ENCODE data around the gene RSBN1L.
"Not testable (repeated sequence)": the region's sequence is repeated elsewhere in the genome, so short reads cannot be mapped to it uniquely, and the experiment has no call there.

Gene RSBN1L

DNA sequence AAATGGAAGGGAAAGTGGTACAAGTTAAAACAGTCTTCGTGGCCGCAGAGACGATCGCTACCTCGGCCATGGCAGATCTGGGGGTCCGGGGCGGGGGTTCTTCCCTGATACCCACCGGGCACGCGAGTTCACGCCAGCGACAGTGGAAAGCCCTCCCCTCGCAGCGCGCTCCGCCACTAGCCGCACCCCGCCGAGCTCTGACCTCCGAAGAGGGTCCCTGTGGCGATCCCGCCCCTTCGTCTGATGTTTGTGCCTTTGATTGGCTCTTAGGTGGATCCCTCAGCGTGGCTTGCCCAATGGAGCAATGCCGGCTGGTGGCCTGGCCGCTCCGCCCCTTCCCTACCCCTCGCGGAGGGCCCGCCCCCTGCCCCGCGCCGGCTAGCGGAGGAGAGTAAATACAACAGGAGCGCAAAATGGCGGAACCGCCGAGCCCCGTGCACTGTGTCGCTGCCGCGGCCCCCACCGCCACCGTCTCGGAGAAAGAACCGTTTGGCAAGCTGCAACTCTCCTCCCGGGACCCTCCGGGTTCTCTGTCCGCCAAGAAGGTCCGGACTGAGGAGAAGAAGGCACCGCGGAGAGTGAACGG lies at the start of gene RSBN1L:
TSS of gene RSBN1L (plus strand) at position 403 of the 586 bp plus-strand sequence. CDS start at position 414, 11 bp downstream.
- peak; percentile 93 for DNase-seq (ENCODE audit: low read depth in 2 of 2)

DNA sequence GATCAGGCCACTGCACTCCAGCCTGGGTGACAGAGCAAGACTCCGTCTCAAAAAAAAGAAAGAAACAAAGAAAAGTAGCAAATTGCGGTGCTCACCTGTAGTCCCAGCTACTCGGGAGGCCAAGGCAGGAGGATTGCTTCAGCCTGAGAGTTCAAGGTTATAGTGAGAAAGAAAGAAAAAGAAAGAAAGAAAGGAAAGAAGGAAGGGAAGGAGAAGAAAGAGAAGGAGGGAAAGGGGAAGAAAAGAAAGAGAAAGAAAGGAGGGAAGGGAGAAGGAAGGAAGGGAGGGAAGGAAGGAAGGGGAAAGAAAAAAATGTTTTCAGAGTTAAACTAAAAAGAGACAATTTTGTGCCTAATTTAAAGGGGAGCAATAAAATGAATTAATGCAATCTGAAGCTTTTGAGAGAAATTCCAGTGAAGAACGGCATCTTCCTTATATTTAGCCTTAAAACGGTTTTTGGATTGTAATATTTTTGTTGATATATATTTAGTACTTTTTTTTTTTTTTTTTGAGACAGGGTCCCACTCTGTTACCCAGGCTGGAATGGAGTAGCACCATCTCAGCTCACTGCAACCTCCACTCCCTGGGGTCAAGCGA lies 47.4 kb upstream of the RSBN1L start:
- DNase-seq (ENCODE audit: low read depth in 2 of 2), result no peak

DNA sequence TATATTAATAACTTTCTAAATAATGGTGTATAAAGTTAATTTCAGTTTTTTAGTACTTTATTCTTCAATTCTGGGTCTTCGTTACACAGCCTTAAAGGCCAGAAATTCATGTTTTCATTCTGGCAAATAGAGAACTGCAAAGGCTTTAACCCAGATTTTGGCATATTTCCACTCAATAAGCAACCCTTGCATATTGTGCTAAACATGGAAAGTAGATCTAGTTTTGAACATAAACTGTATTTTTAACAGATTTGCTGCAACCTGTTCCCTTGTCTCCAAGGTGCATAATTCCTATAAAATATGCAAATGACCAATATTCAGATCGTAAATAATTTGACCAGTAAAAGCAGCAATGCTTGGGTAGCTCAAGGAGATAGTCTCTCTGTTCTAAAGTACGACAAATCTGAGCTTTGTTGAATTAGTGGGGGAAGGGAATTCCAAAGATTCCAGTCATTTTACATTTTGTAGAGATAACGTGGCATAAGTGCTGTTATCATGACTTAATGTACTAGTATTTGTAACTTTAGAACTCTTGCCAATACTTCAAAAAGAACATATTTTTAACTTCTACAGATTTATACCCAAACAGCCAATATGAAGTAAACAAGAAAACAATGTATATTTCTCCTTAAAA lies 46.4 kb upstream of the RSBN1L start:
- DNase-seq (ENCODE audit: low read depth in 2 of 2), result peak; percentile 11 to 17

DNA sequence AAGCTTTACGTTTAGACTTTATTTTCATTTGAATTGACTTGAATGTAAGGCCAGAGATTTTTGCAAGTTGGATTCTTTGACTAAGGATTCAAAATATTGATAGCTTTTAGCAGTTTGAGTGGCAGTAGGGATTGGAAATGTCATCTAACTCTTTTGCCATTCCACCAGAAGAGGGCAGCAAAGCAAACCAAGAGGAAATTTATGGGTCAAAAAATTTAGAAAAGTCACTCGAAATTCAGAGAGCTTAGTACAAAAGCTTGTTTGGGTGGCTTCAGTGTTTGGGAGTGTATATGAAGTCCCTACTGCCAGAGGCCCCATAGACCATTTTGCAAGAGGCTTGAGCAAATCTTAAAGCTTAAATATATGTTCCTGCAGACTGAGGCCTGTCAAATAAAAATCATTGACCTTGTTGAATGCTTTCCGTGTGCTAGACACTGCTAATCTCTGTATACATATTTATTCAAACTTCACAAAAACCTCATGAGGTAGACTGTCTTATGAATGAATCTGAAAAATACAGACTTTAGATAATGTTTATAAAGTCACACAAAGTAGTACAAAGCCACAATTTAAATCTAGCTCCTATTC lies 44.6 kb upstream of the RSBN1L start:
- DNase-seq (ENCODE audit: low read depth in 2 of 2), result peak in 1 of 2 experiments; percentile 4

DNA sequence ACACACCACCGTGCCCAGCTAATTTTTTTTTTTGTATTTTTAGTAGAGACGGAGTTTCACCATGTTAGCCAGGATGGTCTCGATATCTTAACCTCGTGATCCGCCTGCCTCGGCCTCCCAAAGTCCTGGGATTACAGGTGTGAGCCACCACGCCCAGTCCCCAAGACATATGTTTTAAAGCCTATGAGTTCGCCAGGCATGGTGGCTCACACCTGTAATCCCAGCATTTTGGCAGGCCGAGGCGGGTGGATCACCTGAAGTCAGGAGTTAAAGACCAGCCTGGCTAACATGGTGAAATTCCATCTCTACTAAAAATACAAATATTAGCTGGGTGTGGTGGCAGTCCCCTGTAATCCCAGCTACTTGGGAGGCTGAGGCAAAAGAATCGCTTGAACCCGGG lies 43.4 kb upstream of the RSBN1L start:
- not testable (repeated sequence) for DNase-seq (ENCODE audit: low read depth in 2 of 2)

DNA sequence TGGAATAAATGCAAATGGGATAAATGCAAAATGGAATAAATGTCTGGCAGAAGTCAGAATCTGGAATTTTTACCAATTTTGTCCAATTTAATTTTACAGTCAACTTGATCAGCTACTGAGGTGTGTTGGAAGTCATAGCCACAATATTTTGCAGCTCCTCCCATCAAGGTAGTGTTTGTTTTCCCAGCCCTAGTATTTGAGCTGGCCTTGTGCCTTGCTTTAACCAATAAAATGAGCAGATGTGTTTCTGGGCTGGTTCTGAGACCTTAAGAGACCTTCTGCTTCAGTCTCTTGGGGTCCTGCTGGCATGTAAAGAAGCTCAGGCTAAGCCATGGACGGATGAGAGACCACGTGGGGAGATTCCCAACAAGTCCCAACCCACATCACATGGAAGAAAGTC lies 42.7 kb upstream of the RSBN1L start:
- no peak for DNase-seq (ENCODE audit: low read depth in 2 of 2)

DNA sequence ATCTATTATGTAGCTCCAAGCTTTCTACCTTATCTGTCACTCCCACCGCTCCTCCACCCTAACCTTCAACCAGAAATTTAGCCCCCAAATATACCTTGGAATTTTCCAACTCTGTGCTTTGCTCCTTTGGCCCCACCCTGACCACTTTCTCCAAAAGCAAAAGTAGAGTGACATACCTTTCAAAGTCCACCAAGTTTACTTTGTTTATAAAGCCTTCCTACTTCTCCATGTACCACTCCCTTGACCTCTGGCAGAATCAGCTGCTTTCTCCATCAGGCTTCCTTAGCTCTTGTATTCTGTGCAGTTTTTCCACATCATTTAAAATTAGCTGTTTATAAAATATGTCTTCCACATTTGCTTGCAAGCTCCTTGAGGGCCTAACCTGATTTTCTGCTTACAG lies 40.9 kb upstream of the RSBN1L start:
- DNase-seq (ENCODE audit: low read depth in 2 of 2), result no peak

DNA sequence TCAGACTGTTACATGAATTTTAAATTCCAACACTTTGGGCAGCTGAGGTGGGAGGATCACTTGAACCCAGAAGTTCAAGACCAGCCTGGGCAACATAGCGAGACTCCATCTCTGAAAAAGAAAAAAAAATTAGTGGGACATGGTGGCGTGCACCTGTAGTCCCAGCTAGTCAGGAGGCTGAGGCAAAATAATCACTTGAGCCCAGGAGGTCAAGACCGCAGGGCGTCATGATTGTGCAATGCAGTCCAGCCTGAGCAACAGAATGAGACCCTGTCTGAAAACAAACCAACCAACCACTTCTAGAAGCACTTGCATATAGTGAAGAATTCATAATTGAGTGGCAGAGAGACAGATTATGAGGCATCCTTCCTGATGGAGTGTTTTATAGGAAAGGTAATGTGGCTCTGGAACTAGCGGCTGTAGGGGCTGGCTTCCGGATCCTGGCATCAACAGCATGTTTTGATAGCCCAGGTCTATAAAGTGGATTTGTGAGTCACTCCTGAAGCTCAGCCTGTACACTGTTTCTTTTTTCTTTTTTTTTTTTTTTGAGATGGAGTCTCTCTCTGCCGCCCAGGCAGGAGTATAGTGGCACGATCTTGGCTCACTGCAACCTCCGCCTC lies 40.3 kb upstream of the RSBN1L start:
- DNase-seq (ENCODE audit: low read depth in 2 of 2), result no peak

DNA sequence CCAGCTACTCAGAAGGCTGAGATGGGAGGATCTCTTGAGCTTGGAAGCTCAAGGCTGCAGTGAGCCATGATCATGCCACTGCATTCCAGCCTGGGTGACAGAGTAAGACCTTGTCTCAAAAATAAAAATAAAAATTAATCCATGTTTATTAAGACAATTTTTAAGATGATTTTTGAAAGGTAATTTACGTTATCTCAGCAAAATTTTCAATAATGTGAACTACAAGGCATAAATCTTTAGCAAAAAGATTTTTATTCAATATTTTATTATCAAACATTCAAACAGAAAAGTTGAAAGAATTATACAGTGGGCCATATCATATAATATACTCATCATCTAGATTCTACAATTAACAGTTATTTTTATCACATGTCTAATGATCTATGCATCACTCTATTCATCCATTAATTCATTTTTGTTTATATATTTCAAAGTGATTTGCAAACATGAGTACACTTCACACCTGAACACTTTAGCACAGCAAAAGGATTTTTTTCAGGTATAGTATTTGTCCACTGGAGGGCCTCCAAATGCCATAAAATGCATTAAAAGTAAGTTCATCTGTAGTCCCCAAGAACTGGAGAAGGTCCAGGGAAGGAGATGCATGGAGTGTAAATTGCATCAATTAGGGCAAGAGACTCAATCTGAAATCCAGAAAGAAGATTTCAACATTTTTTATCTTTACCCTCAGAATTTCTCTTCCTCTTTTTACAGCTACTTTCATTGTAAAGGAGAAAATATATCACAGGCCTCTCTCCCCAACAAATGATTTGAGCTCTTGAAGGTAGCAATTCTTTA lies 38.6 kb upstream of the RSBN1L start:
- peak; percentile 30 to 31 for DNase-seq (ENCODE audit: low read depth in 2 of 2)

DNA sequence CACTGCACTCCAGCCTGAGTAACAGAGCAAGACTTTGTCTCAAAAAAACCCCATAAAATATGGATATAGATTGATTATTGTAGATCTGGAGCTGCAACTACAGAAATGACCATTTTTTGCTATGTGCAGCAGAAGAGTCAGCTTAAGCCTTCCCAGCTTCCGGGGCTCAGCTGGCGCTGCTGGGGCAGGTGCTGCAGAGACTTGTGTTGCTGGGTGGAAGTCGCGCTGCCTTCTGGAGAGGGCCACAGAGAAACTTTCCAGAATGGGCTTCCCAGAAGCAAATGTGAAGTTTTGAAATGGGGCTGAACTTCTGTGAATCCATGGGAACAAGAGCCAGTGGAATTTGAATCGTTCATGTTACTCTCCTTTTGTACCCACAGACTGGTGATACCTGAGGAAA lies 37.3 kb upstream of the RSBN1L start:
- no peak for DNase-seq (ENCODE audit: low read depth in 2 of 2)

DNA sequence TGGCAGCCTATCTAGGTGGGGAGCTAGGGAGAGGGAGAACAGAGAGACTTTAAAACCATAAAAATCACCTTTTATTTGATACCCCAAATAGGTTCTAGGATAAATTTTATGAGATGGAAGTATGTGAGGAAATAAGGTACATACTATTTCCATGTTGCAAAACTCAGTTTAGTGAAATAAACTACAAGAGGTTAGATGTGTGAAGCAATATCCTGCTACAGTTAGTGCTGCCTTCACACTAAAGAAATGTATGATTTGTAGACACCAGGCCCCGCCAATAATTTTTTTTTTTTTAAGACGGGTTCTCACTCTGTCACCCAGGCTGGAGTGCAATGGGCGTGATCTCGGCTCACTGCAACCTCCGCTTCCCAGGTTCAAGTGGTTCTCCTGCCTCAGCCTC lies 34.4 kb upstream of the RSBN1L start:
- DNase-seq (ENCODE audit: low read depth in 2 of 2), result no peak

DNA sequence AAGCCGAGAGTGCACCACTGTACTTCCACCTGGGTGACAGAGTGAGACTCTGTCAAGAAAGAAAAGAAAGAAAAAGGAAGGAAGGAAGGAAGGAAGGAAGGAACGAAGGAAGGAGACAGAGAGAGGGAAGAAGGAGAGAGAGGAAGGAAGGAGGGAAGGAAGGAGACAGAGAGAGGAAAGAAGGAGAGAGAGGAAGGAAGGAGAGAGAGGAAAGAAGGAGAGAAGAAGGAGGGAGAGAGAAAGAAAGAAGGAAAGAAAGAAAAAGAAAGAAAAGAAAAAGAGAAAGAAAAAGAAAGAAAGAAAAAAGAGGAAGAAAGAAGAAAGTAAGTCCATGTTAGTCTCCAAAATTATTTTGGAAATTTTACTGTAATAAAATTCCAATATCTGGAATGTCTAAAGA lies 33.4 kb upstream of the RSBN1L start:
- no peak for DNase-seq (ENCODE audit: low read depth in 2 of 2)

DNA sequence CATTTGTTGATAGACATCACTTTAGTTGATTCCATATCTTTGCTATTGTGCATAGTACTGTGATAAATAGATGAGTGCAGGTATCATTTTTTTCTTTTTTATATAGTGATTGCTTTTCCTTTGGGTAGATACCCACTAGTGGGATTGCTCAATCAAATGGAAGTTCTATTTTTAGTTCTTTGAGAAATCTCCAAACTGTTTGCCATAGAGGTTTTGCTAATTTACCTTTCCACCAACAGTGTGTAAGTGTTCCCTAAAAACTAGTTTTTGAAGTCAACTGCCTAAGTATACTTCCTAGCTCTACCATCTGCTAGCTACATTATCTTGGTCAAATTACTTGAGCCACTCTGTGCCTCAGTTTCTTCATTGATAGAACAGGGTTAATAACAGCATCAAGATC lies 31.5 kb upstream of the RSBN1L start:
- DNase-seq (ENCODE audit: low read depth in 2 of 2), result no peak

DNA sequence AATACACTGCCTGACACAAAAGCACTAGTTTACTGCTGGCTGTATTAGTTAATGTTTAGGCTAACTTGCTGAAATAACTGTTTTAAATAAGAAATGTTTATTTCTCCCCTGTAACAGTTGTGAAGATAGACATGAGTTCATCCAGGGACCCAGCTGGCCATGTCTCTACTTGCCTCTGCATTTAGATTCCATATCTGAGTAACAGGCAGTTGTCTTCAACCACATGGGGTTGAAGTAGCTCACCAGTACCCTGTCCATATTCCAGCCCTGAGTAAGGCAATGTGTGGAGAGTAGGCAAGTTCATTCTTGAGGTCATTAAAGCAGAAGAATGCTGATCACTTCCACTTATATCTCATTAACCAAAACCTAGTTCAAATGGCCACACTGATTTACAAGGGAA lies 31.1 kb upstream of the RSBN1L start:
- DNase-seq (ENCODE audit: low read depth in 2 of 2), result no peak

DNA sequence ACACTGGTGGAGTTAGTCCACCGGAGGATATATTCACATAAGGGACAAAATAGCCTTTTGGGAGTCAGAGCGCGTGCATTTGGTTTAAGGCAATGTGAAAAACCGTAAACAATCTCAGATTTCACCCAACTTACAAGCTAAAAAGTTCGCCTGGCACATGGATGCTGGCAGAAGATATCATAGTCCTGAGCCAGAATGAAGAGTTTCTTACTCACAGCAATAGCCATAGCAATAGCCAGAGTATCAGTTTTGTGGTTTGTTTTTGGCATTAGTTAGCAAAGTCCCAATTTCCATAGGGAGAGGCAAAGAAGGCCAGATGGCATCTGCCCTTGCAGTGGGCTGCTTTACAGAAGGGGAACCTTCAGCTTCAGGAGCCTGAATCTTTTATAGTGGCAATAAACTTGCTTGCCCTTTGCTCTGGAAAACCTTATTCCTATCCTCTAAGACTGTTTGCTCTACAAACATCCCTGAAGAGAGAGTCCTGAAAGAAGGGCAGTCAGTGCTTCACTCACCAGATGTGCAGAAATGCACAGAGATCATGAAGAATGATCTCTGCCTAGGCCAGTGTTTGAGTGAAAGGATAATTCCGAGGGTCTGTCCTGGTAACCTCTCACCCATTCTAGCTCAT lies 28.7 kb upstream of the RSBN1L start:
- no peak for DNase-seq (ENCODE audit: low read depth in 2 of 2)

DNA sequence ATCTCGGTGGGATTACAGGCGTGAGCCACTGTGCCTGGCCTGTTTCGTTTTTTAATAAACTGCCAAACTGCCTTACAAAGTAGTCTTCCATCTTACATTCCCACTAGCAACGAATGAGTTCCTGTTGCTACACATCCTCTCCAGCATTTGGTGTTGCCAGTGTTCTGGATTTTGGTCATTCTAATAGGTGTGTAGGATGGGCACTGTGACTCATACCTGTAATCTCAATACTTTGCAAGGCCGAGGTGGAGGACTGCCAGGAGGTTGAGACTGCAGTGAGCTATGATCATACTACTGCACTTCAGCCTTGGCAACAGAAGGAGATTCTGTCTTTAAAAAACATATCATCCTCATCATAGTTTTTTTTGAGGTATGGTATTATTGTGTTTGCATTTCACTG lies 21.4 kb upstream of the RSBN1L start:
- DNase-seq (ENCODE audit: low read depth in 2 of 2), result no peak

DNA sequence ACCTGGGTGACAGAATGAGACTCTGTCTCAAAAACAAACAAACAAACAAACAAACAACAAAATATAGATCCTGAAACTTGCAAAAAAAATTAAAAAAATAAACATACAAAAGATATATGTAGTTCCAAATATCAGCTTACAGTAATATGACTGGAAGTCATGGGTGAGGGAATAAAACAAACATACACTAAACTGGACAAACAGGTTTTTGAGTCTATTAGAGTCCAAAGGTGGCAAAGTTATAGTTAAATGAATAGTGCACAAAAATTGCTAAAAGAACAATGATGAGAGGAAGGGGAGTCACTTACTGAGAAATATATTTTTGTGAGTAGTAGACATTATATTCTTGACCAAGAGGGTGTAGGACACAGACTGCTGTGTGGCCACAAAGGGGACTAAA lies 16.7 kb upstream of the RSBN1L start:
- no peak for DNase-seq (ENCODE audit: low read depth in 2 of 2)

DNA sequence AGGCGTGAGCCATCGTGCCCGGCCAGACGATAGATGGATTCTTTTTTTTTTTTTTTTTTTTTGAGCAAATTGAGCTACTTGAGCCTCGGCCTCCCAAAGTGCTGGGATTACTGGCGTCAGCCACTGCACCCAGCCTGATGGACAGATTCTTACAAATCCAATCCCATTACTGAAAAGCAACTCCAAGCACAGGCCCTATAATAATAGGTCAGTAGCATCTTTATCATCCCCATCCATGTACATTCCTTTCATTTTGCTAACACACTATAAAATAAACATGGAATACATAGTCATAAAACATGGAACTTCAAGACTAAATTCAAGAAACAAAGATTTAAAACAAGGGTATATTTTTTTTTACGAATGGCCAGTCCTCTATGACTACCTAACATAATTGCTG lies 16.0 kb upstream of the RSBN1L start:
- no peak for DNase-seq (ENCODE audit: low read depth in 2 of 2)

DNA sequence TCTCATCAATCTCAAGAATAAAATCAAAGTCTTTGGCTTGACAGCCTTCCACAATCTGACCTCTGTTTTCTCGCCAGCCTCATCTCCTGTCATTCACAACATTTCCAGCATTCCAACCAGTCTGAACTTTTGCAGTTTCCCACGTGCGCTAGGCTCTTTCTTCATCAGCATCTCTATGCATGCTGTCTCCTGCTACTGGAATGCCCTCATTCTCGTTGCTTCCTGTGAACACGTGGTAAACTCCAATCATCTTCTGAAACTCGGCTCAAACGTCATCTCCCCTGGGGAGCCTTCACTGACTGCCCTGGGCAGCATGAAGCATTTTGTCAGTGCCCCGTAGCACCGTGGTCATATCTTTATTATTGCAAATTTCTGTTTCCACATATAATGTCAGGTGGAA lies 12.2 kb upstream of the RSBN1L start:
- peak in 1 of 2 experiments; percentile 48 for DNase-seq (ENCODE audit: low read depth in 2 of 2)

DNA sequence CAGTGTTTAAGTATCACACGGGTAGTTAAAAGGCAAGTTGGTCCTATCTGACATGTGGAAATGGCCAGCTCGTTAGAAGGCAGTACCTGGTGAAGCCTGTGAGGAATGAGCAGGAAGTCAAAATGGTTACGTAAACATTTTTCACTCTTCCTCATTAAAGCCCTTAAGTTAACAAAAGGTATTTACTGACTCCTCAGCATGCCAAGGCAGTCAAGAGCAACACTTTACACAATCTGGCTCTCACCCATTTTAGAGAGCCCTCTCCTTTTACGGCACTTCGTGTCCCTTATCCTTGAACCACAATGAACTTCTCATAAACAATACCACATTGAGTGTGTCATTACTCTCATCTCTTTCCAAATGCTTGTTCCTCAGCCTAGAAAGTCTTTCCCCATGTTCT lies 11.0 kb upstream of the RSBN1L start:
- no peak for DNase-seq (ENCODE audit: low read depth in 2 of 2)

DNA sequence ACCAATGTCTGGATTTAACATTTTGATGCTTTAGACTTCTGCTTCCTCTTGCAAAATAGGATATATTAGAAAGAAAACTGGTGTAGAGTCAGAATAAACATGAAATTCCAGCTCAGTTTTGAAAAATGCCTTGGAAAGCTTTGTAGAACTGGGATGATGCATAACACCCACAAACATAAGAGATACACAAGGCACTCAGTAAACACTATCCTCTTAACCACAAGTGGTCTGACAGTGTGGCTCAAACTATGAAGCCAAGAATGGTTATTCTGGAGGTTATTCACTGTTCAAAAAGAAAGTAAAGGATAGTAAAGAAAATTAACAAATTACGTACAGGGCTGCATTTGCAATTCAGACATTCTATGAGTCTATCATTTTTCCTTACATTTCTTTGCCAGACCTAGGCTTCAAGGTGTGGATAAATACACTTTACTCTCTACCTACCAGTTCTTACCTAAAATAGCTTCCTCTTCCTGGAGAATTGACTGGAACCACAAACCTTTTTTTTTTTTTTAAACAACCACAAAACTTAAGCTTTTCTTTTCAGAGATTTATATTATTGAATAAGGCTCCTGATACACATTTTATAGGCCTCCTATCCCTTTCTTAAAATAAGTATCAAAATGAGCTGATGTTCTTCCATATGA lies 9.0 kb upstream of the RSBN1L start:
- no peak for DNase-seq (ENCODE audit: low read depth in 2 of 2)

Measured in fibroblast of skin of left quadriceps (primary cell).